Stomach (tissue), 9 donors: ENCODE results near the gene ITGA7. TPM values are rescaled to one million over a fixed set of nuclear protein-coding genes. Genes with fewer than 3 reads are reported as not detected.

Source experiments
- DNase-seq, 2 donors: peaks; one replicate each; pipeline versions ENCODE4 v3.0.0 to v3.0.0-alpha.2; 2013 to 2019
- H3K27ac ChIP-seq, 5 donors: fragments of 200-600 bp in 4 of 5; sonication (generic) in 4 of 5; one replicate each; pipeline ENCODE4 v1.5.1; 2013 to 2019; ENCODE audit warnings: mild to moderate bottlenecking in 1 of 5, moderate library complexity in 1 of 5
- H3K27me3 ChIP-seq, 3 donors: fragments of 200-600 bp; sonication (generic); one replicate each; pipeline ENCODE4 v1.5.1; 2017 to 2019; ENCODE audit warnings: mixed run types in 1 of 3
- H3K36me3 ChIP-seq, 4 donors: fragments of 200-600 bp; sonication (generic); 1 replicate in 3 of 4; 2 replicates in 1 of 4; pipeline ENCODE4 v1.5.1; 2016 to 2019
- H3K4me1 ChIP-seq, 4 donors: fragments of 200-600 bp; sonication (generic); one replicate each; pipeline ENCODE4 v1.5.1; 2016 to 2019
- H3K4me3 ChIP-seq, 4 donors: fragments of 200-600 bp; sonication (generic) in 3 of 4; one replicate each; pipeline ENCODE4 v1.5.1; 2016 to 2019; ENCODE audit warnings: mild to moderate bottlenecking in 1 of 4
- H3K9me3 ChIP-seq, 4 donors: fragments of 200-600 bp; sonication (generic); one replicate each; pipeline ENCODE4 v1.5.1; 2016 to 2019
- EP300 ChIP-seq: sonication (generic); formaldehyde crosslinking; IDR thresholded peaks from one replicate; pipeline ENCODE4 v1.6.1; 2017; ENCODE audit warnings: antibody characterized with exemption
- POLR2A ChIP-seq, 4 donors: fragments of 450-650 bp; IDR thresholded peaks; one replicate each; pipeline ENCODE4 v1.6.1; 2016; ENCODE audit warnings: antibody characterized with exemption in 4 of 4, control low read depth in 2 of 4, mild to moderate bottlenecking in 1 of 4, moderate library complexity in 1 of 4
- POLR2AphosphoS5 ChIP-seq, 3 donors: sonication (generic); formaldehyde crosslinking; IDR thresholded peaks; one replicate each; pipeline ENCODE4 v1.6.1; 2016; ENCODE audit warnings: antibody characterized with exemption in 3 of 3
- WGBS, 5 donors: extraction: QIAGEN DNeasy Blood & Tissue Kit in 3 of 5; methylation state at CpG; one replicate each; pipeline versions ENCODE4 v1.1.5 to v1.1.7; 2013 to 2018; 5-methylcytosine and 5-hydroxymethylcytosine counted together
- intact Hi-C: fragments of 100-400 bp; cut with DNase I; formaldehyde crosslinking; loops from one replicate; pipeline ENCODE4 v1.15.1; 2023; ENCODE audit warnings: low total_unique reads
- polyA plus RNA-seq, 3 donors: library from polyadenylated mRNA; stranded (reverse); fragments of 200-250 nt; gene quantifications; one replicate each; pipeline ENCODE4 v1.2.3, GENCODE V29; 2013
- total RNA-seq, 5 donors: library from RNA; depleted of rRNA; stranded (reverse); fragments of >200 nt; gene quantifications; one replicate each; pipeline versions ENCODE4 v1.1.0 to v1.2.3, GENCODE V29; 2014 to 2016
- TF ChIP-seq, protein P1 (sequence below), 7 experiments: fragments of 450-650 bp in 4 of 7; fragments of 200-600 bp in 3 of 7; sonication (generic) in 3 of 7; IDR thresholded peaks; one replicate each; pipeline ENCODE4 v1.5.1; 2016 to 2019; ENCODE audit warnings: antibody characterized with exemption in 7 of 7, control low read depth in 2 of 7, mild to moderate bottlenecking in 1 of 7
- donor health status: healthy with polysubstance abuse.
- donor health status: Bipolar disorder and iron deficiency.
- donor health status: healthy.

Gene ITGA7
- total and polyA plus RNA-seq, 8 donors, result 3.5 to 188 (median 46.3) TPM

DNA sequence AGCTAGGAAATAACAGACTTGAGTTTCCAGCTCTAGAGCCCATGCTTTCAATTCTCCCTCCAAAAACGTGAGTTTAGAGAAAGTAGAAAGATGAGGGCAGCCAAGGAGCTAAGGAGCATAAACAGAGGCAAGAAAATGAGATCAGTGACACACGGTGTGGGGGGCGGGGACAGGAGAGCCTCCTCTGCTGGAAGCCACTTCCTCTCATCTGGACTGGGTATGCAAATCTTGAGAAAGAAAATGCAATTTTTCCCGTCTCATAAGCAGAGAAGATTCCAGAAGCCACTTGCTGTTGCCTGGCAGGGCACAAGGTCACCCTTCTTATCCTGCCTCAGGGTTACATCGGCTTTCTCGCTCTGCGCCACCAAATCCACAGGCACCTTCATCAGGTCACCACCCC is 65.0 kb downstream of the ITGA7 start:
- H3K4me3 ChIP-seq, result no peak overlapping the region
- intact Hi-C loops, result no loop called here
- peaks cover 0 to 5% (median 0%) of the 10 kb centered on the region in 3 donors for H3K27me3 ChIP-seq
- H3K36me3 ChIP-seq, result no peaks in the 10 kb centered on the region
- DNase-seq, result no peak
- H3K9me3 ChIP-seq, result no peaks in the 10 kb centered on the region
- peaks cover 0 to 9% (median 8%) of the 10 kb centered on the region in 4 donors for H3K4me1 ChIP-seq
- TF ChIP-seq EP300, result no peak
- no peak for TF ChIP-seq POLR2A (IDR thresholded peaks at IDR 0.05)
- TF ChIP-seq POLR2AphosphoS5 (IDR thresholded peaks at IDR 0.05), result no peak
- TF ChIP-seq, protein P1, sequence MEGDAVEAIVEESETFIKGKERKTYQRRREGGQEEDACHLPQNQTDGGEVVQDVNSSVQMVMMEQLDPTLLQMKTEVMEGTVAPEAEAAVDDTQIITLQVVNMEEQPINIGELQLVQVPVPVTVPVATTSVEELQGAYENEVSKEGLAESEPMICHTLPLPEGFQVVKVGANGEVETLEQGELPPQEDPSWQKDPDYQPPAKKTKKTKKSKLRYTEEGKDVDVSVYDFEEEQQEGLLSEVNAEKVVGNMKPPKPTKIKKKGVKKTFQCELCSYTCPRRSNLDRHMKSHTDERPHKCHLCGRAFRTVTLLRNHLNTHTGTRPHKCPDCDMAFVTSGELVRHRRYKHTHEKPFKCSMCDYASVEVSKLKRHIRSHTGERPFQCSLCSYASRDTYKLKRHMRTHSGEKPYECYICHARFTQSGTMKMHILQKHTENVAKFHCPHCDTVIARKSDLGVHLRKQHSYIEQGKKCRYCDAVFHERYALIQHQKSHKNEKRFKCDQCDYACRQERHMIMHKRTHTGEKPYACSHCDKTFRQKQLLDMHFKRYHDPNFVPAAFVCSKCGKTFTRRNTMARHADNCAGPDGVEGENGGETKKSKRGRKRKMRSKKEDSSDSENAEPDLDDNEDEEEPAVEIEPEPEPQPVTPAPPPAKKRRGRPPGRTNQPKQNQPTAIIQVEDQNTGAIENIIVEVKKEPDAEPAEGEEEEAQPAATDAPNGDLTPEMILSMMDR (IDR thresholded peaks at IDR 0.05), result no peak
- WGBS, 5 donors, result 65 to 72% (median 70%) methylated on average over 7 of the region's 7 CpGs
- H3K27ac ChIP-seq, result peak overlapping the region in 2 of 5 donors; percentile 66 to 77

GRCh38 chr12:55642267-55642666 is 65.4 kb downstream of the ITGA7 start:
- Histone ChIP-seq H3K4me1 (peaks cover 0 to 9% (median 8%) of the 10 kb centered on the region in 4 donors), H3K9me3 (no peaks in the 10 kb centered on the region), H3K4me3 (no peak overlapping the region), H3K27me3 (peaks cover 0 to 5% (median 0%) of the 10 kb centered on the region in 3 donors), H3K36me3 (no peaks in the 10 kb centered on the region), H3K27ac (peak overlapping the region in 2 of 5 donors; percentile 66 to 77)
- intact Hi-C loops, result no loop called here
- DNase-seq, result no peak
- 42 to 76% (median 58%) methylated on average over 2 of the region's 2 CpGs for WGBS, 5 donors
- TF ChIP-seq EP300 (no peak), POLR2A (IDR thresholded peaks at IDR 0.05) (no peak), POLR2AphosphoS5 (IDR thresholded peaks at IDR 0.05) (no peak)
- TF ChIP-seq, protein P1 (IDR thresholded peaks at IDR 0.05), result no peak

GRCh38 chr12:55641595-55641994 is 66.1 kb downstream of the ITGA7 start:
- peaks cover 0 to 8% (median 6%) of the 10 kb centered on the region in 4 donors for H3K4me1 ChIP-seq

GRCh38 chr12:55637467-55637866 is 70.2 kb downstream of the ITGA7 start:
- 84 to 94% (median 89%) methylated on average over 15 of the region's 15 CpGs for WGBS, 5 donors
- TF ChIP-seq POLR2A (IDR thresholded peaks at IDR 0.05) (no peak), EP300 (no peak), POLR2AphosphoS5 (IDR thresholded peaks at IDR 0.05) (no peak)
- TF ChIP-seq, protein P1 (IDR thresholded peaks at IDR 0.05), result no peak
- H3K36me3 ChIP-seq, result no peaks in the 10 kb centered on the region
- DNase-seq, result no peak
- H3K4me1 ChIP-seq, result no peaks in the 10 kb centered on the region
- H3K27ac ChIP-seq, result no peak overlapping the region
- H3K4me3 ChIP-seq, result no peak overlapping the region
- H3K9me3 ChIP-seq, result no peaks in the 10 kb centered on the region
- peaks cover 0 to 5% (median 0%) of the 10 kb centered on the region in 3 donors for H3K27me3 ChIP-seq
- intact Hi-C loops, result no loop called here

More at GRCh38 chr12:55641595-55641994, 66.1 kb downstream of the ITGA7 start:
- H3K9me3 ChIP-seq, result no peaks in the 10 kb centered on the region
- H3K27ac ChIP-seq, result peak overlapping the region in 3 of 5 donors; percentile 3 to 77 (median 66)
- no peaks in the 10 kb centered on the region for H3K36me3 ChIP-seq
- H3K27me3 ChIP-seq, result peaks cover 0 to 5% (median 0%) of the 10 kb centered on the region in 3 donors
- WGBS, 5 donors, result 60 to 78% (median 77%) methylated on average over 6 to 7 of the region's 7 CpGs
- TF ChIP-seq POLR2A (IDR thresholded peaks at IDR 0.05) (no peak), EP300 (no peak), POLR2AphosphoS5 (IDR thresholded peaks at IDR 0.05) (no peak)
- TF ChIP-seq, protein P1 (IDR thresholded peaks at IDR 0.05), result no peak
- intact Hi-C loops, result no loop called here
- H3K4me3 ChIP-seq, result no peak overlapping the region
- DNase-seq, result no peak
